NCI-H1105 treated with DMSO at 0.1 percent for 48 hours (cell line): ENCODE results near the gene TTC21A.
"Not testable (repeated sequence)": the region's sequence is repeated elsewhere in the genome, so short reads cannot be mapped to it uniquely, and the experiment has no call there.

ENCODE experiments used
- DNase-seq: peaks from one replicate; lab custom pipeline; 2025; lab: John Stamatoyannopoulos, UW

TTC21A gene

GRCh38 chr3:39149498-39150147 is 42.1 kb downstream of the TTC21A start:
- DNase-seq: no peak

- DNase-seq: no peak
These were observed 42.8 kb downstream of the TTC21A start for GRCh38 chr3:39150148-39150802.

- no peak for DNase-seq
These were observed 43.5 kb downstream of the TTC21A start for GRCh38 chr3:39150803-39151631.

GRCh38 chr3:39153977-39154279 is 46.4 kb downstream of the TTC21A start:
- DNase-seq: no peak

GRCh38 chr3:39154280-39155021 is 47.0 kb downstream of the TTC21A start:
- DNase-seq: no peak

- DNase-seq: no peak
These were observed 48.9 kb downstream of the TTC21A start for GRCh38 chr3:39156421-39156820.

GRCh38 chr3:39157359-39157758 is 49.9 kb downstream of the TTC21A start:
- no peak for DNase-seq

GRCh38 chr3:39158148-39158715 is 50.8 kb downstream of the TTC21A start:
- DNase-seq: no peak

GRCh38 chr3:39164414-39164813 is 56.9 kb downstream of the TTC21A start:
- no peak for DNase-seq

GRCh38 chr3:39165518-39165917 is 58.0 kb downstream of the TTC21A start:
- DNase-seq: no peak

GRCh38 chr3:39166134-39166710 is 58.7 kb downstream of the TTC21A start:
- no peak for DNase-seq

- DNase-seq: no peak
These were observed 59.6 kb downstream of the TTC21A start for GRCh38 chr3:39166932-39167532.

- DNase-seq: no peak
These were observed 60.8 kb downstream of the TTC21A start for GRCh38 chr3:39168156-39168780.

- DNase-seq: no peak
These were observed 62.2 kb downstream of the TTC21A start for GRCh38 chr3:39169712-39170111.

- no peak for DNase-seq
These were observed 63.0 kb downstream of the TTC21A start for GRCh38 chr3:39170461-39170860.

- not testable (repeated sequence) for DNase-seq
These were observed 63.4 kb downstream of the TTC21A start for GRCh38 chr3:39170877-39171276.

GRCh38 chr3:39171860-39172259 is 64.4 kb downstream of the TTC21A start:
- no peak for DNase-seq

GRCh38 chr3:39173318-39174125 is 66.0 kb downstream of the TTC21A start:
- no peak for DNase-seq

GRCh38 chr3:39176025-39176714 is 68.7 kb downstream of the TTC21A start:
- DNase-seq: no peak
